Fibroblast of villous mesenchyme (primary cell): Measurements from ENCODE around the gene ZBP1. TPM values are rescaled to one million over a fixed set of nuclear protein-coding genes. Genes with fewer than 3 reads are reported as not detected.
A peak's percentile ranks its signal among the peaks of the same experiment; 100 is the strongest.

Experiments used
- DNase-seq: peaks from one replicate; pipeline ENCODE4 v3.0.0-alpha.2; 2010; ENCODE audit warnings: low read depth
- H3K4me3 ChIP-seq: 2 replicates; pipeline ENCODE4 v1.5.1; 2011; ENCODE audit warnings: low read depth, mild to moderate bottlenecking, low read length
- total RNA-seq: library from RNA; depleted of rRNA; stranded (reverse); fragments of >200 nt; gene quantifications from 2 replicates; pipeline ENCODE4 v1.2.3, GENCODE V29; 2012
- TF ChIP-seq, protein P1 (sequence below): IDR thresholded peaks from 2 replicates; pipeline ENCODE4 v1.5.1; 2012; ENCODE audit warnings: low read depth, mild to moderate bottlenecking, low read length; ENCODE audit not compliant: insufficient read depth

ZBP1 gene
- total RNA-seq, 1 donor, result not detected

DNA sequence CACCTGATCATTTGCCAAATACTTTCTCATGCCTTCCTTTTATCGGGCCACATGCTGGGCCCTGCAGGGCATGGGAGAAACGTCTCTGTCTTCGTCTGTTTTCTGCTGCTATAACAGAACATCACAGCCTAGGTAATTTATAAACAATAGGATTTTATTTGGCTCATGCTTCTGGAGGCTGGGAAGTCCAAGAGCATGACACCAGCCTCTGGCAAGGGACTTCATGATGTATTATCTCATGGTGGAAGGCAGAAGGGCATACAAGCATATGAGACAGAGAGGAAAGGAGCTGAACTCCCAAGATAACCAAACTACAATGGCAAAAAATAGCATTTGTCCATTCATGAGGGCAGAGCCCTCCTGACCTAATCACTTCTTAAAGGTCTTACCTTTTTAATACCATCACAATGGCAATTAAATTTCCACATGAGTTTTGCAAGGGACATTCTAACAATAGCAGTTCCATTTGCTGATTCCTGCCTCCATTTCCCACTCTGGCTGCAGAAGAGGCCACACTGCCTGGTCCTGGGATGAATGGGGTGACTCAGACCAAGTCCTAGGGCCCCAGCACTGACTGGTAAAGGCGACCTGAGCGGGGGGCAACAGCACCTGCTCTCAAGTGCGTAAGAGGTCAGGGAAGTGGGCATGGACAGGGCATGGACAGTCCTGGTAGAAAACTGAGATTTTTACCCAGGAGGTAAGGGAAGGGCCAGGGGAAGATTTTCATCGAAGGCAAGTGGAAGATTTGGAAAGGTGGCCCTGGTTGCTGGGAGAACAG is 5.1 kb upstream of the ZBP1 start:
- TF ChIP-seq, protein P1, sequence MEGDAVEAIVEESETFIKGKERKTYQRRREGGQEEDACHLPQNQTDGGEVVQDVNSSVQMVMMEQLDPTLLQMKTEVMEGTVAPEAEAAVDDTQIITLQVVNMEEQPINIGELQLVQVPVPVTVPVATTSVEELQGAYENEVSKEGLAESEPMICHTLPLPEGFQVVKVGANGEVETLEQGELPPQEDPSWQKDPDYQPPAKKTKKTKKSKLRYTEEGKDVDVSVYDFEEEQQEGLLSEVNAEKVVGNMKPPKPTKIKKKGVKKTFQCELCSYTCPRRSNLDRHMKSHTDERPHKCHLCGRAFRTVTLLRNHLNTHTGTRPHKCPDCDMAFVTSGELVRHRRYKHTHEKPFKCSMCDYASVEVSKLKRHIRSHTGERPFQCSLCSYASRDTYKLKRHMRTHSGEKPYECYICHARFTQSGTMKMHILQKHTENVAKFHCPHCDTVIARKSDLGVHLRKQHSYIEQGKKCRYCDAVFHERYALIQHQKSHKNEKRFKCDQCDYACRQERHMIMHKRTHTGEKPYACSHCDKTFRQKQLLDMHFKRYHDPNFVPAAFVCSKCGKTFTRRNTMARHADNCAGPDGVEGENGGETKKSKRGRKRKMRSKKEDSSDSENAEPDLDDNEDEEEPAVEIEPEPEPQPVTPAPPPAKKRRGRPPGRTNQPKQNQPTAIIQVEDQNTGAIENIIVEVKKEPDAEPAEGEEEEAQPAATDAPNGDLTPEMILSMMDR, result no peak
- no peak for DNase-seq
- no peak overlapping the region for H3K4me3 ChIP-seq

DNA sequence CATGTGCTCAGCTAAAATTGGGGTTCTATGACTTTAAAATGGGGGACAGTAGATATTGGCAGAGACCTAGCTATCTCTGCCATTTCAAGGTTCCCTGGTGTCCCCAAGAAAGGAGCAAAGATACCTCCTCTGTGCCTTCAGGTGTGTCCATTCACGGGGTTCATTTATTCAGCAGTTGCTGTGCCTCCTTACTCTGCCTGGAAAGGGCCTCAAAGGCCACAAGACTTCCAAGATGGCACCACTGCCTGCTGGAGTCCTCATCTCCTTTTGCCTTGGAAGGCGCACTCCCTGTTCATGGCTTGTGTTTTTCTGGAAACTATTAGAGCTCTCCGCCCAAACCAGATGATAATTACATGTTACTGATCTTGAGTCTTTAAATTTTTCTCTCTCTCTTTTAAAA is 3.9 kb upstream of the ZBP1 start:
- TF ChIP-seq, protein P1, result no peak
- H3K4me3 ChIP-seq, result no peak overlapping the region
- no peak for DNase-seq

DNA sequence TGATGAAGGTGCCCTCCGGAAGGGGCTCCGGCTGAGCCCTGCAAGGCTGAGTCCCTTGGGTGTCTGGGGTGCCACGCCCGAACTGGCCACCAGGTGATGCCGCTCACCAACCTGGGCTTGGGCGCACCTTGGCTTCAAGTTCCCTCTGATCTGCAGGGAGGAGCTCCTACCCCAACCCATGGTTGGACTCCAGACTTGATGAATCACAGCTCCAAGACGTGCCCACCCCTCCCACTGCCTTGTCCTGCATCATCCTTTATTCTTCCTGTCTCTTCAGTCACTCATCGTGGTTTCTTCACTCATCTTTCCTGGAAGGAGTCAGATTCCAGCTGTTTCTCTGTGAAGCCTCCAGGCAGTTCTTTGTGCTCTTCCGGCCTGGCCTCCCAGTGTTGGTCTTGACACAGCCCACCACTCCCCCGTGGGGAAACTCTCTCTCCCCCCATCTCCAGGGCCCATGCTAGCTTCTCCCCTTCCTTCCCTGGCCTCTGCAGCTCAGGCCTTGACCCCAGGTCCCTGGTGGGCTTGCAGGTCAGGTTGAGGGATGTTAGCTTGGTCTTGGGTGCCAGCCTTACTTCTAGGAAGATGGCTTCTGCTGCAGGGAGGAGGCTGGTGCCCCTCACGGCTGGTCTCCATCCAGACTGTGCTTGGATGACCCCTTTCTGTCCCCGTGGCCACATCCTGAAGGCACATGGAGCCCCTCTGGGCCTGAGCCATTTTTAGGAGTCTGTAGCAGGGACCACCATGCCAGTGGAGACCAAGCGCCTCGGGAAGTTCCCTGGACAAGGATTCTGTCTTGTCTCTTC is 2.6 kb upstream of the ZBP1 start:
- peak; percentile 19 for DNase-seq
- no peak overlapping the region for H3K4me3 ChIP-seq

DNA sequence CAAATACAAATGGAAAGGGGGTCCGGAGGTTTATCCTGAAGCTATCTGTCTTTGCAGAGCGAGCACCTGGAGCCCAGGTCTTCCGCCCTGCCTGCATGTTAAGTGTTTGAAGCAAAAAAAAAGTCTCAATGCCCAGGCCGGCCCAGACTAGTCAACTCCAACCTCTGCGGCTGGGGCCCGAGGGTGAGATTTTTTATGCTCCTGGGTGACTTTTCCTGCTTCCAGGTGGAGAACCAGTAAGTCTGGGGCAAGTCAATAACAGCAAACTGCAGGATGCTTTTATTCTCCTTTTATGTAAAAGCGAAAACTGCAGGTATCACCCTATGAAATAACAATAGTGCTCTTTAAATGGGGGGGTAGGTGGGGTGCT is 2.0 kb upstream of the ZBP1 start:
- no peak for DNase-seq
- no peak overlapping the region for H3K4me3 ChIP-seq
- TF ChIP-seq, protein P1, result no peak

More for the DNA sequence above, 2.6 kb upstream of the ZBP1 start:
- TF ChIP-seq, protein P1, result peak; percentile 77

DNA sequence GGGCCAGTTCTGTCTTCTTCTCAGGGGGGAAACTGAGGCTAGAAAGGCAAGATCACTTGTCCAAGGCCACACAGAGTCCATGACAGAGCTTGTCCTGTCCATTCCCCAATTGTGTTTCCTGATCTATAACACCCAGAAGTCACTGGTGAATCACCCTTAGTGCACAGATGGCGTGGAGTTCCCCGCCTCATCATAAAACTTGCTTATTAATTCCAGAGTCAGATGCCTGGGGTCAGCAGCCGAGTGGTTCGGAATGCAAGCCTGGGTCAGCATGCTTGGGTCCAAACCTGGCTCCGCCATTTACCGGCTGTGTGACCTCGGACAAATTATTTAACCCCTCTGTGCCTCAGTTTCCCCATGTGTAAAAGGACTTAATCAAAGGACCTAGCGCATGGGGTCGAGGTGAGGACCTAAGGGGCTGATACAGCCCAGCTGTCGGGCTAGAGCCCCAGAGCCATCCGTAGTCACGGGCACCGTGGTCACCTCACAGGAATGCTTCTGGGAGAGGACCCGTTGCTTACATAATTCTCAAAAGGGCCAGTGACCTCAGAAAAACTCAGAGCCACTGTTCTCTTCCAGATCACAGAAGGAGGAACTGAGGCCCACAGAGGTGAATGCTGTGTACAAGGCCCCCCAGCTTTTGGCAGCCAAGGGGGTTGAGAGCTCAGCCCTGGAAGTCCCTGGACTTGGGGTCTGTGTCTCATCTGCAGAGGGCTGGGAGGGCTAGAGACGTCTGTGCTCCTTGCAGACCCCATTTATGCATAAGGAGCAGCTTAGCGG is 1.4 kb upstream of the ZBP1 start:
- TF ChIP-seq, protein P1, result no peak
- no peak for DNase-seq
- no peak overlapping the region for H3K4me3 ChIP-seq

DNA sequence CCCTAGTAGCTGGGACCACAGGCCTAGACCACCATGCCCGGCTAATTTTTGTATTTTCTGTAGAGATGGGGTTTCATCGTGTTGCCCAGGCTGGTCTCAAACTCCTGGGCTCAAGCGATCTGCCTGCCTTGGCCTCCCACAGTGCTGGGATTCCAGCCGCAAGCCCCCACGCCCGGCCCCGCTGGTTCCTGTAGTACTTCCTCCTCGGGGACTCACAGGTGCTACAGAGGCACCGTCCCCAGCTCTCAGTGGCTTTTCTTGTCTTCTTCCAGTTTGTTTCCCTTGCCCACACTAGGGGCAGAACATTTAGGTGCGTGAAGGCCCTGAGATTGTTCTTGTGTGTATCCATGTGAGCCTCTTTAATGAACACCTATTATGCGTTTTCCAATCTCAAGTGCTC is 773 bp upstream of the ZBP1 start:
- DNase-seq, result no peak
- TF ChIP-seq, protein P1, result no peak

More for the DNA sequence above, 773 bp upstream of the ZBP1 start:
- H3K4me3 ChIP-seq, result no peak overlapping the region
